ENCODE data around the gene SPG11.

DNA sequence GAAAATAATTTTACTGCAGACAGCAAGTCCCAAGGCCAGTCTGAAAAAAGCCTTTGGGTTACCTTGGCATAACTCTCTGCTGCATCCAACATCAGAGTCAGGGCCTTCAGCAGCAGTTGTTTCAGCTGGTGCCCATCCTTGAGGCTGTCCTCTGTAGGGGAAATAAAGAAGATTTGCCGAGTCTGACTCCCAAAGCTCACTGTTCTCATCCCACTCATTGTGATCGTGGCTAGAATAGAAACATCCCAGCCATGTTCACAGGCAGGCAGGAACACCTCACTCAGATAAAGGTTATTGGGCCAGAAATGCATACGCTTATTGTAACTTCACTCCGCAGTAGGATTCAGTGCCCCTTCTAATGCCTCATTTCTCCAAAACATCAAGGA is 97.3 kb downstream of the SPG11 start:
- TF ChIP-seq, protein P1, sequence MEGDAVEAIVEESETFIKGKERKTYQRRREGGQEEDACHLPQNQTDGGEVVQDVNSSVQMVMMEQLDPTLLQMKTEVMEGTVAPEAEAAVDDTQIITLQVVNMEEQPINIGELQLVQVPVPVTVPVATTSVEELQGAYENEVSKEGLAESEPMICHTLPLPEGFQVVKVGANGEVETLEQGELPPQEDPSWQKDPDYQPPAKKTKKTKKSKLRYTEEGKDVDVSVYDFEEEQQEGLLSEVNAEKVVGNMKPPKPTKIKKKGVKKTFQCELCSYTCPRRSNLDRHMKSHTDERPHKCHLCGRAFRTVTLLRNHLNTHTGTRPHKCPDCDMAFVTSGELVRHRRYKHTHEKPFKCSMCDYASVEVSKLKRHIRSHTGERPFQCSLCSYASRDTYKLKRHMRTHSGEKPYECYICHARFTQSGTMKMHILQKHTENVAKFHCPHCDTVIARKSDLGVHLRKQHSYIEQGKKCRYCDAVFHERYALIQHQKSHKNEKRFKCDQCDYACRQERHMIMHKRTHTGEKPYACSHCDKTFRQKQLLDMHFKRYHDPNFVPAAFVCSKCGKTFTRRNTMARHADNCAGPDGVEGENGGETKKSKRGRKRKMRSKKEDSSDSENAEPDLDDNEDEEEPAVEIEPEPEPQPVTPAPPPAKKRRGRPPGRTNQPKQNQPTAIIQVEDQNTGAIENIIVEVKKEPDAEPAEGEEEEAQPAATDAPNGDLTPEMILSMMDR (IDR thresholded peaks at IDR 0.05) = no peak
- TF ChIP-seq, protein P2, sequence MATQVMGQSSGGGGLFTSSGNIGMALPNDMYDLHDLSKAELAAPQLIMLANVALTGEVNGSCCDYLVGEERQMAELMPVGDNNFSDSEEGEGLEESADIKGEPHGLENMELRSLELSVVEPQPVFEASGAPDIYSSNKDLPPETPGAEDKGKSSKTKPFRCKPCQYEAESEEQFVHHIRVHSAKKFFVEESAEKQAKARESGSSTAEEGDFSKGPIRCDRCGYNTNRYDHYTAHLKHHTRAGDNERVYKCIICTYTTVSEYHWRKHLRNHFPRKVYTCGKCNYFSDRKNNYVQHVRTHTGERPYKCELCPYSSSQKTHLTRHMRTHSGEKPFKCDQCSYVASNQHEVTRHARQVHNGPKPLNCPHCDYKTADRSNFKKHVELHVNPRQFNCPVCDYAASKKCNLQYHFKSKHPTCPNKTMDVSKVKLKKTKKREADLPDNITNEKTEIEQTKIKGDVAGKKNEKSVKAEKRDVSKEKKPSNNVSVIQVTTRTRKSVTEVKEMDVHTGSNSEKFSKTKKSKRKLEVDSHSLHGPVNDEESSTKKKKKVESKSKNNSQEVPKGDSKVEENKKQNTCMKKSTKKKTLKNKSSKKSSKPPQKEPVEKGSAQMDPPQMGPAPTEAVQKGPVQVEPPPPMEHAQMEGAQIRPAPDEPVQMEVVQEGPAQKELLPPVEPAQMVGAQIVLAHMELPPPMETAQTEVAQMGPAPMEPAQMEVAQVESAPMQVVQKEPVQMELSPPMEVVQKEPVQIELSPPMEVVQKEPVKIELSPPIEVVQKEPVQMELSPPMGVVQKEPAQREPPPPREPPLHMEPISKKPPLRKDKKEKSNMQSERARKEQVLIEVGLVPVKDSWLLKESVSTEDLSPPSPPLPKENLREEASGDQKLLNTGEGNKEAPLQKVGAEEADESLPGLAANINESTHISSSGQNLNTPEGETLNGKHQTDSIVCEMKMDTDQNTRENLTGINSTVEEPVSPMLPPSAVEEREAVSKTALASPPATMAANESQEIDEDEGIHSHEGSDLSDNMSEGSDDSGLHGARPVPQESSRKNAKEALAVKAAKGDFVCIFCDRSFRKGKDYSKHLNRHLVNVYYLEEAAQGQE (IDR thresholded peaks at IDR 0.05; ENCODE audit: insufficient read depth in 1 of 2, low read depth in 2 of 2, low read length in 1 of 2) = no peak
- TF ChIP-seq POLR2AphosphoS5 (IDR thresholded peaks at IDR 0.05; ENCODE audit: low read depth, low read length) = peak; percentile 47; the same call in 1 of the 2 replicates
- no peak for TF ChIP-seq TCF7L2 (IDR thresholded peaks at IDR 0.05; ENCODE audit: low read depth, low read length)
- TF ChIP-seq SIN3A (IDR thresholded peaks at IDR 0.05; ENCODE audit: borderline replicate concordance, insufficient read depth, low read depth, low read length) = no peak

Measured in Panc1 (cell line).